Transverse colon (tissue), 4 donors: ENCODE measurements around the gene LRG1. TPM values are rescaled to one million over a fixed set of nuclear protein-coding genes. Genes with fewer than 3 reads are reported as not detected.

ENCODE experiments used
- DNase-seq: peaks from one replicate; pipeline ENCODE4 v3.0.0-alpha.2; 2019
- H3K27ac ChIP-seq, 4 donors: fragments of 200-600 bp; sonication (generic); 2 replicates each; pipeline ENCODE4 v1.5.1; 2016 to 2018; ENCODE audit warnings: inconsistent platforms in 4 of 4
- H3K27me3 ChIP-seq: fragments of 200-600 bp; sonication (generic); 2 replicates; pipeline ENCODE4 v1.5.1; 2017; ENCODE audit warnings: inconsistent platforms
- H3K36me3 ChIP-seq, 4 donors: fragments of 200-600 bp; sonication (generic); 2 replicates each; pipeline ENCODE4 v1.5.1; 2017 to 2019; ENCODE audit warnings: inconsistent platforms in 4 of 4
- H3K4me1 ChIP-seq, 4 donors: fragments of 200-600 bp; sonication (generic); 2 replicates each; pipeline ENCODE4 v1.5.1; 2017 to 2020; ENCODE audit warnings: inconsistent platforms in 4 of 4
- H3K4me3 ChIP-seq, 4 donors: fragments of 200-600 bp; sonication (generic); 1 replicate in 1 of 4; 2 replicates in 3 of 4; pipeline versions ENCODE4 v1.5.1 to v1.6.1; 2017 to 2019; ENCODE audit warnings: inconsistent platforms in 4 of 4
- H3K9me3 ChIP-seq, 2 donors: fragments of 200-600 bp; sonication (generic); 2 replicates each; pipeline ENCODE4 v1.5.1; 2017 to 2019; ENCODE audit warnings: inconsistent platforms in 2 of 2
- EP300 ChIP-seq: sonication (generic); formaldehyde crosslinking; IDR thresholded peaks from one replicate; pipeline ENCODE4 v1.6.1; 2017; ENCODE audit warnings: antibody characterized with exemption, low read depth
- POLR2A ChIP-seq: fragments of 450-650 bp; IDR thresholded peaks from one replicate; pipeline ENCODE4 v1.6.1; 2016; ENCODE audit warnings: antibody characterized with exemption, mild to moderate bottlenecking, moderate library complexity
- POLR2AphosphoS5 ChIP-seq, 3 donors: sonication (generic); formaldehyde crosslinking; IDR thresholded peaks; one replicate each; pipeline ENCODE4 v1.6.1; 2016; ENCODE audit warnings: antibody characterized with exemption in 3 of 3
- WGBS, 2 donors: methylation state at CpG; one replicate each; pipeline ENCODE4 v1.1.5; 2018; ENCODE audit warnings: low coverage in 1 of 2; 5-methylcytosine and 5-hydroxymethylcytosine counted together
- in situ Hi-C, 4 donors: fragments of 200-750 bp; cut with MboI; loops; one replicate each; pipeline versions ENCODE4 v1.15.0 to v1.15.1; 2017; ENCODE audit warnings: low sequenced_read_pairs in 3 of 4, low pct_ligation_motif_present in 1 of 4, low pct_unique_long_range_greater_than_20kb in 1 of 4
- intact Hi-C: fragments of 100-400 bp; cut with DNase I; formaldehyde crosslinking; loops from one replicate; pipeline ENCODE4 v1.15.1; 2023; ENCODE audit warnings: low total_unique reads
- total RNA-seq, 4 donors: library from RNA; depleted of rRNA; stranded (reverse); fragments of >200 nt; gene quantifications; one replicate each; pipeline ENCODE4 v1.1.0, GENCODE V29; 2016
- TF ChIP-seq, protein P1 (sequence below), 5 experiments: fragments of 200-600 bp in 3 of 5; fragments of 450-650 bp in 2 of 5; sonication (generic) in 3 of 5; IDR thresholded peaks; 1 replicate in 2 of 5; 2 replicates in 3 of 5; pipeline ENCODE4 v1.5.1; 2016 to 2017; ENCODE audit warnings: antibody characterized with exemption in 5 of 5, inconsistent platforms in 3 of 5, mild to moderate bottlenecking in 2 of 5, moderate library complexity in 1 of 5

Gene LRG1
- total RNA-seq, 4 donors from 2014 or later: 1.9 to 18.1 (median 14.4) TPM

DNA sequence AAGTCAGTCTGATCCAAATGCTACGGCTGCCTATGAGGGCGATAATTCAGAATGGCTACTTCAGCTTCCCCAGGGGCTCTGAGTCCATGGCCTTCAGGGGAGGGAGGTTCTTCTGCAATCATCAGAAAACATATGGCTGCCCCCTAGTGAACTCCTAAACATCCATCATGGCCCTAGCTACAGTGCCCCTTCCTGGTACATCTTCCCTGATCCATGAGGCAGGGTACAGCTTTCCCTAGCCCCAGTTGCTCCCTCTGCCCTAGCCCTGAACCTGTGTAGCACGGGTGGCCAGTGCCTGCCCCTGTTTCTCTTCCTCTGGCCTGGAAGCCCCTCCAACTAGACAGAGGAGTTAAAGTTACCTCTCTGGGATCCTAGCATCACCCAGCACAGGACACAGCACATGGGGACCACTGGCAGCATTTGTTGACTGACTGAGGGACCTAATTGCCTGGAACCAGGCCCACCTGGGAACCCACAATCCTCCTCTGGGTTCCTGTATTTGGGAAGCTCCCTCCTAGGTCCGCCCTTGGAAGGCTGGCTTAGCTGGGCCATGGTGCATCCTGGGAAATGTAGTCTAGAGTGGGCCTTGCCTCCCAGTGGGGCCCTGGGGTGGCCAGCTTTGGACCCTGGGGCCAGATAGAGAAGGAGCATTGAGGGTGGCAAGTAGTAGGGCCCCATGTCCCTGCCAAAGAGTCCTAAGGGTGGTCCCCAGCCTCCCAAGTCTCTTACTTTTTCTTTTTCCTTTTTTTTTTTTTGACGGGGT lies 37.4 kb upstream of the LRG1 start:
- in situ Hi-C loops (loop anchor here in 3 of 4 donors (10.0 kb wide), 1 partner anchor 48 kb away; no protein-coding TSS in a partner anchor), intact Hi-C loops (loop anchor here (5.0 kb wide), 1 partner anchor 60 kb away; the partner anchor contains the start of gene TNFAIP8L1)
- no peak for TF ChIP-seq POLR2A
- TF ChIP-seq, protein P1, sequence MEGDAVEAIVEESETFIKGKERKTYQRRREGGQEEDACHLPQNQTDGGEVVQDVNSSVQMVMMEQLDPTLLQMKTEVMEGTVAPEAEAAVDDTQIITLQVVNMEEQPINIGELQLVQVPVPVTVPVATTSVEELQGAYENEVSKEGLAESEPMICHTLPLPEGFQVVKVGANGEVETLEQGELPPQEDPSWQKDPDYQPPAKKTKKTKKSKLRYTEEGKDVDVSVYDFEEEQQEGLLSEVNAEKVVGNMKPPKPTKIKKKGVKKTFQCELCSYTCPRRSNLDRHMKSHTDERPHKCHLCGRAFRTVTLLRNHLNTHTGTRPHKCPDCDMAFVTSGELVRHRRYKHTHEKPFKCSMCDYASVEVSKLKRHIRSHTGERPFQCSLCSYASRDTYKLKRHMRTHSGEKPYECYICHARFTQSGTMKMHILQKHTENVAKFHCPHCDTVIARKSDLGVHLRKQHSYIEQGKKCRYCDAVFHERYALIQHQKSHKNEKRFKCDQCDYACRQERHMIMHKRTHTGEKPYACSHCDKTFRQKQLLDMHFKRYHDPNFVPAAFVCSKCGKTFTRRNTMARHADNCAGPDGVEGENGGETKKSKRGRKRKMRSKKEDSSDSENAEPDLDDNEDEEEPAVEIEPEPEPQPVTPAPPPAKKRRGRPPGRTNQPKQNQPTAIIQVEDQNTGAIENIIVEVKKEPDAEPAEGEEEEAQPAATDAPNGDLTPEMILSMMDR (IDR thresholded peaks at IDR 0.05): no peak
- TF ChIP-seq EP300: no peak
- no peak for TF ChIP-seq POLR2AphosphoS5 (IDR thresholded peaks at IDR 0.05)
- Histone ChIP-seq H3K27me3 (peaks cover 93% of the 10 kb centered on the region), H3K9me3 (no peaks in the 10 kb centered on the region), H3K36me3 (no peaks in the 10 kb centered on the region), H3K27ac (no peak overlapping the region), H3K4me1 (peaks cover 0 to 8% (median 5%) of the 10 kb centered on the region in 4 donors), H3K4me3 (no peak overlapping the region)
- WGBS, 2 donors: 67 to 80% methylated on average over 1 to 5 of the region's 5 CpGs
- no peak for DNase-seq

DNA sequence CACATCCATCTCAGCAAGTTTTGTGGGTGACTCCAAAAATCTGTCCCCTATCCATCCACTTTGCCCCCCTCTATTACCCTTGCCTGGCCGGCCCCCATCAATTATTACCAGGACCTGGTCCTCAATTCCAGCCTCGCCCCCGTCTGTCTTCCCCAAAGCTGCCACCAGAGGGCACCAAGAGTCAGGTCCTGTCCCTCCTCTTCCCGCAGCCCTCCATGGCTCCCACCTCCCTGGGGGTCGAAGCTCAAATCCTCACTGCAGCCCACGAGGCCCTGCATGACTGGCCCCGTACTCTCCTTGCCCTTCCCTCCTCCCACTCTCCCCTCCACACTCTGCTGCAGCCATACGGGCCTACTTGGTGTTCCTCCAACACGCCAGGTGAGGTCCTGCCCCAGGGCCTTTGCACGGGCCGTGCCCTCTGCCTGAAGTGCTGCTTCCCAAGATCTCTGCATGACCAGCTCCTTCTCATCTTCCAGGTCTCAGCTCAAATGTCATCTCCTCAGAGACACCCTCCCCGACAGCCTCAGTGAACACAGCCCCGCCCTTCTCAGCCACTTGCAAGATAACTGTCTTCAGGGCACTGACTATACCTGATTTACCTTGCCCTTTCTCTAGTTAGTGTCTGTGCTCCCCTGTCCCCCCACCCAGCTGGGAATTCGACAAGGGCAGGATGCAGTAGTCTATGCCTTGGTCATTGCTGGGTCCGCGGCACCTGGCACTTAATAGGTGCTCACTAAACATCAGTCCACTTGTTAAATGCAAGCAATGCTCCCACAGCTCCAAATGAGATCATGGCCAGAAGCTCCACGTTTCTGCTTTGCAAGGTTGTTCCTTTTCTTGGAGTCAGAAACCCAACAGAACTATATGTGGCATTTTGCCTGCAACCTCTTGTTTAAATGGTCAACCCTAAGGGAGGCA lies 36.4 kb upstream of the LRG1 start:
- no peak overlapping the region for H3K4me3 ChIP-seq
- no peaks in the 10 kb centered on the region for H3K36me3 ChIP-seq
- H3K27me3 ChIP-seq: peaks cover 86% of the 10 kb centered on the region
- 48 to 100% methylated on average over 3 to 17 of the region's 17 CpGs for WGBS, 2 donors
- H3K27ac ChIP-seq: peak overlapping the region in 2 of 4 donors; percentile 6 to 26
- in situ Hi-C loops (loop anchor here in 3 of 4 donors (10.0 kb wide), 1 partner anchor 49 kb away; no protein-coding TSS in a partner anchor), intact Hi-C loops (loop anchor here (5.0 kb wide), 1 partner anchor 61 kb away; the partner anchor contains the start of gene TNFAIP8L1)
- no peaks in the 10 kb centered on the region for H3K9me3 ChIP-seq
- peak; percentile 68 for DNase-seq
- peaks cover 0 to 8% (median 5%) of the 10 kb centered on the region in 4 donors for H3K4me1 ChIP-seq
- TF ChIP-seq POLR2A (no peak), POLR2AphosphoS5 (IDR thresholded peaks at IDR 0.05) (no peak), EP300 (no peak)
- TF ChIP-seq, protein P1 (IDR thresholded peaks at IDR 0.05): peak; percentile 65 to 74 (median 70)

DNA sequence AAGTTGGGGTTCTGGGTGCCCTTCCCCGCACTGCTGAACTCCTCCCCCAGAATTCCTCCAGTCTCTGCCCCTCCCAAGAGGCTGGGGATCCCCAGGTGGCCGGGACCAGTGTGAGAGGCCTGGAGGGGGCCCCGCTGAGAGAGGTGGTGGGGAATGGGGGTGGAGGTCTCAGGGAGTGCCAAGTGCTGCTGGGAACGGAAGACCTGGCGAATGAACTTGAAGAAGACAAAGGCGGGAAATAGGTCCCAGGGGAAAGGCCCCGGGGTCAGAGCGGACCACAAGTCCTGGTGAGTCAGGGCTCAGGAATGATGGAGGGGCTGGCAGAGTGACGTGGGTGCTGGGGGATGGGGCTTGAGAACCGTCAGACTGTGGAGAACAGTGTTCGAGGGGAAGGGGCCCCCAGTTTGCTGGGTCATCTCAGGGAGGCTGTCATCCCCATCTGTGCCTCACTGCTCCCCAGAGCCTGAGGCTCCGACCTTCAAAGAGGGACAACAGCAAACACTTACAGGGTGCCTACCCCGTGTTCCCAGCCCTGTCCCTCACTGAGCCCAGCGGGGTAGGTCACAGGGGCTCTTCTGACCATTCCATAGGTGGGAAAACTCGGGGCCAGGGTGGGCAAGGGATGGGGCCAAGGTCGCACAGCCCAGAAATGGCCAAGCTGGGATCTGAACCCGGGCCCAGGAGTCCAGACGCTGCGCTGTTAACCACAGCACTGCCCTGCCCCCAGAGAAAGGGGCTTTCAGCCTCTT lies 35.6 kb upstream of the LRG1 start:
- Histone ChIP-seq H3K4me3 (no peak overlapping the region), H3K27me3 (peaks cover 81% of the 10 kb centered on the region), H3K36me3 (no peaks in the 10 kb centered on the region), H3K9me3 (no peaks in the 10 kb centered on the region), H3K4me1 (peaks cover 0 to 1% (median under 1%) of the 10 kb centered on the region in 4 donors), H3K27ac (peak overlapping the region in 2 of 4 donors; percentile 11 to 26)
- in situ Hi-C loops (loop anchor here in 3 of 4 donors (10.0 kb wide), 1 partner anchor 49 kb away; no protein-coding TSS in a partner anchor), intact Hi-C loops (loop anchor here (5.0 kb wide), 1 partner anchor 62 kb away; the partner anchor contains the start of gene TNFAIP8L1)
- WGBS, 2 donors: 5 to 24% methylated on average over 6 to 19 of the region's 19 CpGs
- no peak for DNase-seq
- TF ChIP-seq POLR2AphosphoS5 (IDR thresholded peaks at IDR 0.05) (peak in 2 of 3 donors; percentile 47 to 55), EP300 (peak; percentile 62), POLR2A (no peak)
- TF ChIP-seq, protein P1 (IDR thresholded peaks at IDR 0.05): no peak
